ENCODE measurements around the gene GPR146.
"Not testable (repeated sequence)": the region's sequence is repeated elsewhere in the genome, so short reads cannot be mapped to it uniquely, and the experiment has no call there.

Gene GPR146, protein sequence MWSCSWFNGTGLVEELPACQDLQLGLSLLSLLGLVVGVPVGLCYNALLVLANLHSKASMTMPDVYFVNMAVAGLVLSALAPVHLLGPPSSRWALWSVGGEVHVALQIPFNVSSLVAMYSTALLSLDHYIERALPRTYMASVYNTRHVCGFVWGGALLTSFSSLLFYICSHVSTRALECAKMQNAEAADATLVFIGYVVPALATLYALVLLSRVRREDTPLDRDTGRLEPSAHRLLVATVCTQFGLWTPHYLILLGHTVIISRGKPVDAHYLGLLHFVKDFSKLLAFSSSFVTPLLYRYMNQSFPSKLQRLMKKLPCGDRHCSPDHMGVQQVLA

DNA sequence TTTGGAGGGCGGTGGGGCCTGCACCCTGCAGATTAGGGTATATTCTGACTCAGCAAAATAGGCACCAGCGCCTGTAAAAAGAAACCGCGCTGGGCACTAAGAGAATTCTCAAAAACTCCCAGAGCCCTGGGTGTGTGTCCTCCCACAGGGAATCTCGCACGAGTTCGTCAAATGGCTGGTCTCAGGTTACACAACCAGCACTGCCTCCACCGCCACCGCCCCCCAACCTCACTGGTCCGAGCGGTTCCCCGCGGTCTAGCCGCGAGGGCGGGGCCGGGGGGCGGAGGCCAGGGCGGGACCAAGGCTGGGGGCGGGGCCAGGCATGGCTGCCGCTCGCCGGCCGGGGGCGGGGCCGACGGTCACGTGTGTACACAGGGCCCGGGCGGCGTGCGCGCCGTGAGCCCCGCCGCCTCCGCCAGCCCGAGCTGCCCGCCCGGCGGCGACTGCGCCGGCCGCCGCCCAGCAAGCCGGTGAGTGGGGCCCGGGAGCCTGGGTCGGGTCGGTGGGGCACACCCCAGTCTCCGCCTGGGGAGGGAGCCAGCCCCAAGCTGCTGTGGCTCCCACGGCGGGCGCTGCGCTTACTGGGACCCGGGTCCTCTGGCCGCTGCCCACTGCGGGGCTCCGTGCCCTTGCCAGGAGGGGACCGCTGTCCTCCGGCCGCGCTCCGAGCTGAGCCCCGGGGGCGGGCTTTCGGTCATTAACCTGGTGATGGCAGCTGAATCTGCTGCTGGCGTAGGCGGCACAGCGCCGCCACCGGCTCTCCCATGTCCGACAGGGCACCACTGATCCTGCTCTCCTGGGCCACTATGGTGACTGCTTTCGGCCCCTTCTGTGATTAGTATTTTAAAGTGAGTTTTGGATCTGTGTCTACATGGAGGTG is at the start of gene GPR146:
Gene GPR146, plus strand, starts transcription at position 358 of the 880 bp plus-strand sequence. CDS start 12,970 bp downstream, outside the sequence.
- DNase-seq = peak; percentile 93 to 96

- no peak for DNase-seq
Measured at GRCh38 chr7:994592-995308, 49.6 kb upstream of the GPR146 start.

- DNase-seq = no peak
Measured at GRCh38 chr7:995571-995970, 48.8 kb upstream of the GPR146 start.

GRCh38 chr7:996079-996872 is 48.1 kb upstream of the GPR146 start:
- DNase-seq = no peak

DNA sequence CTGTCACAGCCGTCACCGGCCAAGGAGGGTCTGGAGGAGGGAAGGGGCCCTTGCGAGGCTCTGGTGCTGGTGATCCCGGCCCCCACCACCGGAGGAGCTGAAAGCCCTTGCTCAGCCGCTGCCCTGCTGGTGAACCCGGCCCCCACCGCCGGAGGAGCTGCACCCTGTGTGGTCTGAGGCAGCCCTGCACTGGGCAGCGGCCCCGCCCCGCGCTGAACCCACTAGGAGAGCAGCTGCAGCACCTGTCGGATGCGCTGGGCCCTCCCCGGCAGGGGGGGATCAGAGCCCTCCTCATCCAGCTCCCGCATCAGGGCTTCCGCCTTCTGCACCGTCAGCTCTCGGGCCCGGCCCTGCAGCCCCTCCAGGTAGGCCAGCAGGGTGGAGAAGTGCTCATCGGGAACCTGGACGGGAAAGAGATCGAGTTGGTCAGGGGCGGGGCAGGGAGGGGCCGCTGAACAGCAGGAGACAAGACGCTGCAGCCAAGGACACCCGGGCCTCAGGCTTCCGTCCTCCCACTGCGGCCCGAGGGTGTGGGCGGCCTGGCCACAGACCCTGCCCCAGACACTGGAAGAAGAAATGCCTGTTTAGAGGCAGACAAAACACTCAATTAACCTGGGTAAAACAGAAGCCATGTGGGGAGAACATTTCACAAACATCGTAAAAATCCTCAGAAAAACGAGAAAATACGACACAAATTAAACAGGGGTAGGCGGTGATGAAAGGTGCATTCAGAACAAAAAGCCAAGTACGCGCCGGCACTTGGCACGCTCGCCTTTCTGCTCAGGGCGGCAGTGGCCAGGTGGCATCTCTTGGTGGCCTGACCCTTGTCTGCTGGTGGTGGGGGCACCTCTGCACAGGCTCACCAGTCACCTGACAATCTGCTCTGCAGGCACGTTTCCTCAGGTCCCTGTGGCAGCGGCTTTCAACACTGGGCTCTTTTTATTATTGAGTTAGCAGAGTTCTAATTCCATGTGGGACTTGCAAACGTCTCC is 46.6 kb upstream of the GPR146 start:
- DNase-seq = no peak

GRCh38 chr7:999149-999879 is 45.0 kb upstream of the GPR146 start:
- no peak for DNase-seq

DNA sequence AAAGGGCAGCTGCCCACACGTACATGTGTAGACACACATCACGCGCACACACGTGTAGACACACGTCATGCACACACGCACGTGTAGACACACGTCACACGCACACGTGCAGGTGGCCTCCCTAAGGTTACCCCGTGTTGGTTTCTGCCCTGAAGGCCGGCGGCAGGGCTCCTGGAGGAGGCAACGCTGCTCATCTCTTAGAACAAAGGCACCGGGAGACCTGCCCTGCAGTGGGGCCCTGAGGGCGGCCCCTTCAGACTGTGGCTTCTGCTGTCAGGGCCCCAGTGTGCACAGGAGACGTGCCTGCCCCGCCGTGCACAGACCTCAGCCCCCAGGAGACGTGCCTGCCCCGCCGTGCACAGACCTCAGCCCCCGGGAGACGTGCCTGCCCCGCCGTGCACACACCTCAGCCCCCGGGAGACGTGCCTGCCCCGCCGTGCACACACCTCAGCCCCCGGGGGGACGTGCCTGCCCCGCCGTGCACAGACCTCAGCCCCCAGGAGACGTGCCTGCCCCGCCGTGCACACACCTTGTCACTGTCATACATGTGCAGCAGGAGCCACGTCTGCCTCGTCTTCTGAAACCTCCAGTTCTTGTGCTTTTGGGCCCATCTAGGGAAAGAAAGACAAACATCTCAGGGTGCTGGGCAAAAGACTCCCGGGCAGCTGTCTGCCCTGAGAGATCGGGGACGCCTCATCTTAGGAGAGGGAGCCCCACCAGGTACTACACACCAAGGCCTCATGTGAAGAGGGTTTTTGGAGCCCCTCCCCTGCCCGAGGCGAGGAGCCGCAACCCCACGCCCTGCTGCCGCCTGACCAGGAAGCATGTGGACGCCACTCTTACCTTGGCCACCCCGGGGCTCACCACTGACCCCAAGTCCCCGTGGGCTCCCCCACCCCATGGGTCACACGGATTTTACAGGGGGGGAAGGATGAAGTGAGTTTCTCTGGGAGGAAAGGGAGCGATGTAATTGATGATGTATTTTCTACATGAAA is 44.1 kb upstream of the GPR146 start:
- no peak for DNase-seq

DNA sequence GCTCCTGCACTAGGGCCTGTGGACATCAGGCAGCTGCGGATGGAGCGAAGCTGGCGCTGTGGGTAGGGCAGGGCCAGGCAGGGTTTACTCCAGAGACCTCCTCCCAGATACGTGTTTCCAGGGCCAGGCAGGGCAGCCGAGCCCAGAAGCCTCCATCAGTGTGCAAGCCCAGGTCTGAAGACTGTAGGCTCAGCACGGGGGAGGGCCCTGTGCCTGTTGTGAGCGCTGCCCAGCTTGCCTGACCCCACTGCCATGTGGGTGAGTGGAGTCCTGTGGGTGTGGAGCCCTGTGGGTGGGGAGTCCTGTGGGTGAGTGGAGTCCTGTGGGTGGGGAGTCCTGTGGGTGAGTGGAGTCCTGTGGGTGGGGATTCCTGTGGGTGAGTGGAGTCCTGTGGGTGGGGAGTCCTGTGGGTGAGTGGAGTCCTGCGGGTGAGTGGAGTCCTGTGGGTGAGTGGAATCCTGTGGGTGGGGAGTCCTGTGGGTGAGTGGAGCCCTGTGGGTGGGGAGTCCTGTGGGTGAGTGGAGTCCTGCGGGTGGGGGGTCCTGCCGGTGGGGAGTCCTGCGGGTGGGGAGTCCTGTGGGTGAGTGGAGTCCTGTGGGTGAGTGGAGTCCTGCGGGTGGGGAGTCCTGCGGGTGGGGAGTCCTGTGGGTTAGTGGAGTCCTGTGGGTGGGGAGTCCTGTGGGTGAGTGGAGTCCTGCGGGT is 43.1 kb upstream of the GPR146 start:
- not testable (repeated sequence) for DNase-seq

DNA sequence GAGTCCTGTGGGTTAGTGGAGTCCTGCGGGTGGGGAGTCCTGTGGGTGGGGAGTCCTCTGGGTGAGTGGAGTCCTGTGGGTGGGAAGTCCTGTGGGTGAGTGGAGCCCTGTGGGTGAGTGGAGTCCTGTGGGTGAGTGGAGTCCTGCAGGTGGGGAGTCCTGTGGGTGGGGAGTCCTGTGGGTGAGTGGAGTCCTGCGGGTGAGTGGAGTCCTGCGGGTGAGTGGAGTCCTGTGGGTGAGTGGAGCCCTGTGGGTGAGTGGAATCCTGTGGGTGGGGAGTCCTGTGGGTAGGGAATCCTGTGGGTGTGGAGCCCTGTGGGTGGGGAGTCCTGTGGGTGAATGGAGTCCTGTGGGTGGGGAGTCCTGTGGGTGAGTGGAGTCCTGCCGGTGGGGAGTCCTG is 42.3 kb upstream of the GPR146 start:
- not testable (repeated sequence) for DNase-seq

GRCh38 chr7:1002445-1002844 is 41.9 kb upstream of the GPR146 start:
- DNase-seq = not testable (repeated sequence)

GRCh38 chr7:1004018-1004852 is 40.1 kb upstream of the GPR146 start:
- no peak for DNase-seq

GRCh38 chr7:1005303-1005702 is 39.0 kb upstream of the GPR146 start:
- DNase-seq = no peak

DNA sequence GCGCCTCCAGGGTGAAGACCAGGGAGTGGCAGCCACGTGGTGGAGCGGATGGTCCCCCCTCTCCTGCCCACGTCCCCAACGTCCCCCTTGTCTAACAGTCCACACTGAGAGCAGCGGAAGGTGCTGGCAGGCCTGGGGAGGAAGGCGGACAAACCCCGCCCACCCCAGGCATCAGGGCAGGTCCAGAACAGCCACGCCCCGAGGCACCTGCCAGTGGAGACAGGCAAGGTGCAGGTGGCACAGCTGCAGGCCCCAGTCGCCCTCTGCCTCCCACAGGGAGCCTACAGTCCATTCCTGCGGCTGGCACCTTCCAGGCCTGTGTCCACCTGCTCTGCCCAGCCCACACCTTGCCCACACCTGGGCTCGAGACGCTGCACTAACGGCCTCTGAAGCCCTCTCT is 36.4 kb upstream of the GPR146 start:
- no peak for DNase-seq

DNA sequence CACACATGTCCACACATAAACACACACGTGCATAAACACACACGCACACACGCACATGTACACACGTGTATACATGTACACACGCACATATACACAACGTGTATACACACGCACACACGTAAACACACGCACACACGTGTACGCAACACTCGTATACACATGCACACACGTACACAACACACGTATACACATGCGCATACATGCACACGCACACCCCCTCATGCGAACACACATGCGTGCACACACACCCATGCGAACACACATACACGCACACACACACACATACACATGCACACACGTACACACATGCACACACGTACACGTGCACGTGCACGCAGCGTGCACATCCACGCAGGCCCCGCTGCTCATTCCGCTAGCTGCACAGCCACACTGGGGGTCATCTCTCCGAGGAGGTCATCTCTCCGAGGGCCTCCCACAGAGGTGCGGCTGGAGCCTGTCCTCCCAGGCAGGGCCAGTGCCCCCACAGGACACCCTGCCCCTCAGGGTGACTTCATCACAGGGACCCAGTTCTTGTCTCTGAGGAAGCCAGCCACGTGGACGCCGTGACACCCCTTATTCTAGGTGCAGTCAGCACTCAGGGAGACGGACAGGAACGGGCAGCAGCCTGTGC is 35.5 kb upstream of the GPR146 start:
- DNase-seq = no peak

DNA sequence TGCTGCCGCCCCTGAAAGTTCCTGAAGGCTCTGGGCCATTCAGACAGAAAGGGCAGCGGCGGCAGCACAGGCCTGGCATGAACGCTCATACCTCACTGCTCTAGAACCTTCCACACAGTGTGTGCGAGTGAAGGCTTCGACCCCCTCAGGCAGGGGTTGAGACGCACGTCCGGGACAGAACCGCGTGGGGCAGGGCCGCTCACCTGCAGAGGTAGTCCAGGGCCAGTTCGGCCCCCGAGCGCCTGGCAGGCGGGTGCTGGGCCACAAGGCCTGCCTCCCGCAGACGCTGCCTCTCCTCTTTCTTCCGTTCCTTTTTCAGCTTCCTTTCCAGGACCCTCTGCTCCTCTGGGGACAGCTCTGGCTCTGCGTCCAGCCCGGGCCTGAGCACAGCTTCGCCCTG is 34.6 kb upstream of the GPR146 start:
- no peak for DNase-seq

DNA sequence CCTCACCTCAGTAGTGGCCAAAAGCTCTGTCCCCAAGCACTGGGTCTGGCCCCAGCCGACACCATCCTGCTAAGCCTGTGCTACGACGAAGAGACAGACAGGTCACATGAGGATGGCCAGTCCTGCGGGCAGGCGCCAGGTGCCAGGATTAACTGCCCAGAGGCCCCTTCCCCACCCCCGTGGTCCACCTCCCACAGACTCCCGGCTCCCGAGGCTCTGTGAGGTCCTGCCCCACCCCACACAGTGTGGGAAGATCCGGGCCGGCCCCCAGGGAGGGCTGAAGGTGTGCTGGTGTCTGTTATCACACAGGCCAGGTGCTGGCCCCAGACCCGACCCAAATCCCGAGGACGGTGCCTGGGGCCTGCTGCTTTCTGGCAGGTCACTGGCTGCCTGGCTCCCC is 34.1 kb upstream of the GPR146 start:
- DNase-seq = no peak
